Fibroblast of lung (primary cell): ENCODE measurements around the gene MAP6.

Source experiments
- CTCF ChIP-seq, 2 donors: IDR thresholded peaks in 1 of 2; conservative IDR thresholded peaks in 1 of 2; 1 replicate in 1 of 2; 2 replicates in 1 of 2; pipeline ENCODE4 v1.5.1; 2011 to 2012; ENCODE audit warnings: low read length in 2 of 2, control low read depth in 1 of 2, inconsistent platforms in 1 of 2, low read depth in 1 of 2, mild to moderate bottlenecking in 1 of 2
- EZH2 ChIP-seq: IDR thresholded peaks from 2 replicates; pipeline ENCODE4 v1.5.1; 2012; ENCODE audit warnings: low read length, control low read depth, mild to moderate bottlenecking; ENCODE audit errors: missing control alignments

GRCh38 chr11:75555079-75555811 lies 113.6 kb downstream of the MAP6 start:
- TF ChIP-seq CTCF (conservative IDR thresholded peaks at IDR 0.05 in 1 of 2, IDR thresholded peaks at IDR 0.05 in 1 of 2; ENCODE audit: low read depth in 1 of 2, low read length in 2 of 2) = no peak
- no peak for TF ChIP-seq EZH2
